Anterior cingulate cortex (tissue), 58 donors: Measurements from ENCODE around the gene ZNF212.

Experiments
- DNase-seq, 58 donors: peaks; one replicate each; lab custom pipeline; 2025; lab: John Stamatoyannopoulos, UW

ZNF212 gene

DNA sequence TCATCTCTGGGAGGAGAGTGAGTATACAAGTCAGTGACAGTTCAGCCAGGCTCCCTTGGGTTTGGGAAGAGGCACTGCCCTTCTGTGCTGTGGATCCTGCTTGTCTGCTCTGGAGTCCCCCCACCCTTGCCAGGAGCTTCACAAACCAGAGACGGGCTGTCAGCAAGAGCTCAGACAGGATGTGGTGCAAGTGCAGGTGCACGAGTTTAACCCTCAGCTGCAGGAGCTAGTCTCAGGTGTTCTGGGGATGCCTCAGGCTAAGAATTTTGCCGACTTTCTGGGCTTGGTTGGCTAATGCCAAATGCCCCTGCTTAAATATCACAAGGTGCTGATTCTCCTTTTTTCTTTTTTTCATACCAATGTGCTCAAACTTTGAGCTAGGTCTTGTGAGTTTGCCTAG is 44.9 kb downstream of the ZNF212 start:
- no peak for DNase-seq

DNA sequence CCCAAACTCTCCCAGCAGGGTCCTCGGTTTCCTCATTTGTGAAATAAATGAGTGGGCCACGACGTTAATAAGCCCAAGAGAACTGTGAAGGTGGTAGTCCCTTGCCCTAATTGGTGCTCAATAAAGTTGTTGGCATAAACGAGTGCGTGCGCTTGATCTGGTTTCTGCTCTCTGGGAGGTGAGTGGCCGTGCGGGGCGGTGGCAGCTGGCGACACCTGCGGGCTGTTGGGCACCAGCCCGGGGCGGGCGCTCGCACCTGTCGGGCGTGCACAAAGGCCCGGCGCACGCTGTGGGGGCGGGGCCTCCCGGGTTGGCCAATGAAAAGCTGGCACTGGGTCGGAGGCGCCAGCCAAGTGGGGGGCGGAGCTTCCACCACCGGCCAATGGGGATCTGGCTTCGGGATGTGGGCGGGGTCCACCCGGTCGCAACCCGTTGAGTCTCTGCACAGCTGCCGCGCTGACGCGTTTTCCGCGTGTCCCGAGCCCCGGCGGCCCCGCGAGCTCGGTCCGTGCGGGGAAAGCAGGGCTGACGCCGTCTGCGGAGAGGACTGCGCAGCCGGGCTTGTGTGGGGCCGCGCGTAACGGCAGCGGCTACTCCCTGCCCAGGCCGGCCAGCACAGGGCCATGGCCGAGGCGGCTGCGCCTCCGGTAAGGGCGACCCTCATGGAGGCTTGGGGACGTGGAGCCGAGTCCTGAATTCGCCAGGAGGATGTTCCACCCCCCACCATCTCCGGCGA is 45.6 kb downstream of the ZNF212 start:
- DNase-seq, result peak; percentile 53 to 97 (median 89)

DNA sequence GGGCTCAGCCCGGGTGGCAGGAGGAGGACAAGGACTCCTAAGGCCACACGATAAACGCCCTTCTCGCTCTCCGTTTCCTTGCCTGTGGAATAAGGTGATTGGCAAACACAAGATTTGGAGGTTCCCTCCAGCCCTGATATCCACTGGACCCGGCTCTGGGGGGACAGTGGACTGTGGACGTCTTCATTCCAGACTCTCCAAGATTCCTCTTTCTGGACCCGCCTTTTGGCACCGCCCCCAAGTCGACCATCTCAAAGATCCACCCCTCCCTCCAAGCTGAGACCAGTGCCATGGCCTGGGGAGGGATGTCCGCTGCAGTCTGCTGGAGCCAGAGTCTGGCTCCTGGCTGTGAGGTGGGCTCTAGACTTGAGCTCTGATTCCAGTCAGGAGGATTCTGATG is 46.2 kb downstream of the ZNF212 start:
- peak in 10 of 58 donors; percentile 9 to 48 (median 27) for DNase-seq

DNA sequence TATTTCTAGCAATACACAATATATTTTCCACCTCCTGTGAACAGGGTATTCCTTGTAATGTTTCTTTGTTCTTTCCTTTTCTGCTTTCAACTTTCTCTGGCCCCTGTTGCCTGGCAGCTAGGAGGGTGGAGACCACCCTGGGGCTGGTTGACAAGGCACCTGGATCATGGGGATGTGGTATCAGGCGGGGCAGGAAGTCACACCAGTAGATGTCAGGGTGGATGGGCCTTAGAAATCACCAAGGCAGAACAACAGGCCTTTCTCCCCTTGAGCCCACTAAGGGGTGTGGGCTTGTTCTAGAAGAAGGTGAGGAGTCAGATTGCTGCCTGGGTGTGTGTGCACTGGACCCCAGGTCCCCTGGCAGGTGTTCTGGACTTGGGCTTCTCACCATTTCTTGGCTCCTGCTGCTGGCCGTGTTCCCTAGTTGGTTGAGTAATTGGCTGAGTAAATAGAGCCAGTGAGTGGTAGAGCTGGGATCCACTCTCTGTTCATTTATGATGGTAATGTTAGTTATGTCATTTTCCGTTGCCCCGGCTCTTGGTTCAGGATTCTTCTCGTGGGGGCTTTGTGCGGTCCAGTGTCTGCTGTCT is 47.5 kb downstream of the ZNF212 start:
- DNase-seq, result no peak

DNA sequence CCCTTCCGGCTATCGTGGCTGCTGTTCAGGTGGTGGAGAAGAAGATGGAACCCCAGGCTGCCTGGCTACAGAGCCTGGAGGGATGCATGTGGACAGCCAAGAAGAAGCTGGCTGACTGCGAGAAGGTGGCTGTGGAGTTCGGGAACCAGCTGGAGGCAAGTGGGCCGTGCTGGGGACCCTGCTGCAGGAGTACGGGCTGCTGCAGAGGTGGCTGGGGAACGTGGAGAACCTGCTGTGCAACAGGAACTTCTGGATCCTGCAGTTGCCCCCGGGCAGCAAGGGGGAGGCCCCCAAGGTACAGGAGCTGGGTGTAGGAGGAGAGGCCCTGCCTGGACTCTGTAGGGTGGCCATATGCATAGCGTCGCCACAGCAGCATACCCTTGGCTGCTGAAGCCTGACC is 48.2 kb downstream of the ZNF212 start:
- DNase-seq, result no peak

DNA sequence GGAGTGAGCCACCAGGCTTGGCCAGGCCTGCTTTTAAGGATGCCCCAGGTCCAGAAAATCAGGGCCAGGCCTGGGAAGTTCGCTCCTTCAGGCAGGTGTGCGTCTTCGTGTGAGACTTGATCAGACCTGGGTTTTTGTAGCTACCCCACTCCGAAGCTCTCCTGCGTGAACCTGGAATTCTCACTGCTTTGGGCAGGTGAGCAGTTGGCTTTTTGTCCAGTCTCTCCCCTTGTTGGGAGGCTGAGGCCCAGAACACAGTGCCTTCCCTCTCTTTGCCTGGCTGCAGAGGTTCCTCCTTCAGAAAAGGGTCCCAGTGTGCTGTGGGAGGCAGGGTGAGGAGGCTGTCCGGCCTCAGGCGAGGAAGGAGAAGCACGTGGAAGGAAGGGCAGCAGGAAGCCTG is 49.8 kb downstream of the ZNF212 start:
- no peak for DNase-seq

DNA sequence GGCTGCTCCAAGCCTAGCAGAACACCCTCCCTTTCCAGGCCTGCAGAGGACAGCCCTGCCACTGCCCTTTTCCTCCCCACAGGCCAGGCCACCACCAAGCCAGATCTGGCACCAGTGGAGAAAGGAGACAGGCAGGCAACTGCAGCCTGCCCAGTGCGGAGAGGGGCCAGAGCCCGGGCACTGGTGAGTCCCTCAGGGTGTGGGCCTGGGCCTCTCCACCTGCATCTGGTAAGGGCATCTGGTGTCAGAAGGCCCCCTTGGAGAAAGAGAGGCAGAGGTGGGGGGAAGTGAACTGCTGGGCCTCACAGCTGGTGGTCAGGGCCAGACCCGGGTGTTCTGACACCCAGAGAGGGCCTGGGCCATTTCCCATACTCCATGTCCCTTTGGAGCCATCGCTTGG is 50.4 kb downstream of the ZNF212 start:
- DNase-seq, result no peak

DNA sequence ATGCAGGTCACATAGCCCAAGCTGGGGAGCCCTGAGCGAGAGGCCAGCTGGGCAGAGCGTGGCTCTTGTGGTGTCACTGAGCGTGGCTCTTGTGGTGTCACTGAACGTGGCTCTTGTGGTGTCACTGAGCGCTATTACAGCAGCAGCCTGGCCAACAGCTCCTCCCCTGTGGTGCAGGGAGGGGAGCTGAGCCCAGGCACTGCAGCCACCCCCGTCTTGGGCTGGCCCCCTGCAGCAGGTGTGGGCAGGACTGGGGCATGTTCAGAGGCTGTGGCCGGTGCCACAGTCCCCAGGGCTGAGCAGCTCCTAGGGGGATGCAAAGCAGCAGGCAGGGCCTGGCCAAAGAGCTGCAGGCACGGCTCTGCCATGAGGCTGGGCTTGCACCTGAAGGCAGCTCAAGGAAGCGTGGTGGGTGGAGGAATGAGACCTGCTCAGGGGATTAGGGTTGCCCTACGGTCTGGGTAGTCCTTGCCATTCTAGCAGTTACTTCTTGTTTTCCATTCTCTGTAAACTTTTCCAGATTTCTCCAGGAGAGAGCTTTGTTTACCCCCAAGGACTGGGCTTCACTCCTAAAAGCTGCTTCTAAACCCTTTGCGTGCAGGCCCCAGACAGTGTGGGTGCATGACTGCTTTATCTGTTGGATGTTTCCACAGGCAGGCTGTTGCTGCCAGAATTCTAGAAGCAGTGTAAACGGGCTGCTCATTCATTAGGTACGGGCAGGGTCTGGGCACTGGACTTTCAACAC is 51.8 kb downstream of the ZNF212 start:
- DNase-seq, result peak in 4 of 58 donors; percentile 1 to 5 (median 4)

DNA sequence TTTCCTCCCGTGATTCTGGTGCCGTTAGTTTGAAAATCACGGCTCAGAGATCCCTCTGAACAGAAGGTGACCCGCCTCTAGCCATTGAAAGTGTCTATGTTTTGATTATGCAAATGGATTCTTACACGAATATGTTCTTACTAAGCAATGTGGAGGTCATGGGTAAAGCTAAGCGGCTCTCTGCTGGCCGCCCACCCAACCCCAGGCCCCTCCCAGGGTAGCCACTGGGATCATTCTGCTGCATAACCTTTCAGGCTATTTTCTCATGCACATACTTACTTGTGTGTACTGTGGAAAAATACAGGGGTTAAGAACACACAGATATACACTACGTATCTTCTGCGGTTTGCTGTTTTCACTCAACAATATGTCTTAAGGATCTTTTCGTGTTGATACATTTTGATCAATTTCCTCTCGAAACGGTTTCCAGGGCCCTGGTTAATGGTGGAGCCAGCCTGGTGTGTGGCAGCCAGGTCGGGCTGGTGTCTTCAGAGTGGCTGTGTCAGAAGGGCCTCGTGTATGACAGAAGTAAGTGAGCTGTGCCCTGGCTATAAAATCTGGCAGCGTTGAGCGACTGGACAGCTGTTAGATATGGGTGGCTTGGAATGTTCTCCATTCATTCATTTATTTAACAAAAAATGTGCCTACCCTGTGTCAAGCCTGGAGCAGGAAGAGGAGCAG is 52.5 kb downstream of the ZNF212 start:
- no peak for DNase-seq

DNA sequence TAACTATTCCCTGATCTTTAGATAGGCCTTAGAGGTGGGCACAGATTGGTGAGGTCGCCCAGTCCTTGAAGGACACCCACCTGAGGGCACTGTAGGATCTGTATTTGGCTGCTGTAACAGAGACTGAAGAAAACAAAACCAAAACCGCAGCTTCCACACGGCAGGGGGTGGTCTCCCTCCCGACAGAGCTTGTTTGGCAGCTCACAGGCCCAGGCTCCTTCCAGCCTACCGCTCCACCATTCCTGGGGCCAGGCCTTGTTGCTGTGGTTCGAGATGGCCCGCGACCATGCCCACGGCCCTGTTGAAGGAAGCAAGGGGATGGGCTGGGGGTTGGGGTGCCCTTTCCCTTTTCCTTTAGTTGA is 53.0 kb downstream of the ZNF212 start:
- no peak for DNase-seq

DNA sequence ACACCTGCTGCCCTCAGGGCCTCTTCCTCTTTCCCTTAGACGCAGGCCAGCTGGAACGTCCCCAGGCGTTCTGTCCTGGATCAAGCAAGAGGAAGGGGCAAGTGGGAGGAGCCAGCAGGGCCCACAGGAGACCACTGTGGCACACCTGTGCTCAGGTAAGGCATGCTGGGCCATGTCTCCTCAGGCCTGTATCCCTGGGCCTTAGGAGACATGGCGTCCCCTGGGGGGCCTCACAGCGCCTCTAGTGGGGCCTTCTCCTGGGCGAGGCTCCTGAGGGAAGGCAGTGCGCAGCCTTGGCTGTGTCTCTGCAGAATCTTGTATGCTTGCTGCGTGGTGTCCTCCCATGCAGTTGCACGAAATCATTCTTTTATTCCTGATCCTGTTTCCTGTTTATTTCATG is 53.9 kb downstream of the ZNF212 start:
- DNase-seq, result no peak

DNA sequence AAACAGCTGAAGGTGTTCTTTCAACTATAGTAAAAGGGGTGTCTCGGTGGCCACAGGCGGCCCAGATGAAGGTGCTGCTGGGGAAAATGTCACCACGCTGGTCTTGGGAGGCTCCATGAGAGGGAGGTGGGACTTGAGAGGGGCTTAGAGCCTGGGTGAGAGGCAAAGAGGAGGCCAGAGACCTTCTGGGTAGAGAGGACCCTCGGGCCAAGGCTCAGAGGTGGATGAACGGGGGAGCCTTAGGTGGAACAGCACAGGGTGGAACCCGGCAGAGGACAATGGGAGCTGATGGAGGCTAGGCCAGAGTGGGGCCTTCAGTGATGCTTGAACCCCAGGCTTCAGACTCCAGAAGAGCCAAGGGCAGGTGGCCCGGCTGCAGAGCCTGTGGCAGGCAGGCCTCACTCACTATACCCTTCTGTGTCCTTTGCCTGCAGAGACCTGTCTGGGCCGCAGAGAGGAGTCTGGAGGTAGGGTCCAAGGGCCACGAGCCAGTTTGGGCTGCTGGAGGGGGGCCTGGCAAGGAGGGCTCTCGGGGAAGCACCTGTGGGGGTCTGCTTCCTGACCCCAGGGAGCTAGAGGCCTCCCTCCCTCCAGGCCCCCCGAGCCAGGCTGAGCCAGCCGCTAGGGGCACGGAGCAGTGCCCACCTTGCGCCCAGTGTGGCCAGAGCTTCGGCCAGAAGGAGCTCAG is 54.6 kb downstream of the ZNF212 start:
- no peak for DNase-seq

DNA sequence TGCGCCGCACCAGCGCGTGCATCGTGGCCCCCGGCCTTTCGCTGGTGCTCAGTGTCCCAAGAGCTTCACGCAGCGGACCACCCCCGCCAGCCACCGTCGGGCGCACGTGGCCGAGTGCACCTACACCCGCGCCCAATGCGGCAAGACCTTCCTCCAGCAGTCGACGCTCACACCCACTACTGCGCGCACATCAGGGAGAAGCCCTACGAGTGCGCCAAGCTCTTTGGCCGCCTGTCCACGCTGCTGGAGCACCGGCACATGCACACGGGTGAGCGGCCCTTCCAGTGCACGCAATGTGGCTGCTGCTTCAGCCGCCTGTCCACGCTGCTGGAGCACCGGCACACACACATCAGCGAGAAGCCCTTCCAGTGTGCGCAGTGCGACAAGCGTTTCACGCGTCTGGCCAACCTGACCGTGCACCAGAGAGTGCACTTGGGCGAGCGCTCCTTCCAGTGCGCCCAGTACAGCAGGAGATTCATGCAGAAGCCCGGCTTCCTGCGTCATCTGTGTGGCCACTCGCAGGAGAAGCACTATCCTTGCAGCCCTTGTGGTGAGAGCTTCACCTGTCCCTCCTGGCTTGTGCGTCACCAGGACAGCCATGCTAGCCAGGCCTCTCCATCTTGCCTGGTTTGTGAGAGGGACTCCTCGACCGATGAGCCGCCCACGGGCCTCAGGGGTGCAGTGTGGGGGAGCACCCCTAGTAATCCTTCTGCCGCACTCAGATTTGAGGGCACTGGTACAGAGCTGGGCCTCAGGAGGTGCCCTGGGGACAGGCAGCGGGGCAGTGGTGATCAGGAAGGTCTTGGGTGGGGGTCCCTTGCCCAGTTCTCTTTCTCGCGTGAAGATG is 55.4 kb downstream of the ZNF212 start:
- DNase-seq, result no peak

DNA sequence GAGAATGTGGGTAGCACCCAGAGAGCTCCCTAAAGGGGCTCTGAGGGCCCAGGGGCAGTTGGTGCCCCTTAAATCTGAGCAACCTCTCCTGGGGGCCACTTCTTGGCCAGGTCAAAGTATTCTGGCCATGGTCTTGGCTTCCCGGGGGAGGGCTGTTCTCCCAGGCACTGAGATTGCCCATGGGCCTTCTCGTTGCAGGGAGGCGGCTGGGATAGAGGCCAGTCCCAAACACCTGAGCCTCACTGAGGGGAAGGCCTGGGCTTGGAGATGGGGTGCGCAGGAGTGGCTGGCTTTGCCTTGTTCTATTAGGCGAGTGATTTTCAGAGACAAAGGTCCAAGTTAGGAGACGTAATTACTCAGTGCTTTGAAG is 56.0 kb downstream of the ZNF212 start:
- DNase-seq, result no peak

DNA sequence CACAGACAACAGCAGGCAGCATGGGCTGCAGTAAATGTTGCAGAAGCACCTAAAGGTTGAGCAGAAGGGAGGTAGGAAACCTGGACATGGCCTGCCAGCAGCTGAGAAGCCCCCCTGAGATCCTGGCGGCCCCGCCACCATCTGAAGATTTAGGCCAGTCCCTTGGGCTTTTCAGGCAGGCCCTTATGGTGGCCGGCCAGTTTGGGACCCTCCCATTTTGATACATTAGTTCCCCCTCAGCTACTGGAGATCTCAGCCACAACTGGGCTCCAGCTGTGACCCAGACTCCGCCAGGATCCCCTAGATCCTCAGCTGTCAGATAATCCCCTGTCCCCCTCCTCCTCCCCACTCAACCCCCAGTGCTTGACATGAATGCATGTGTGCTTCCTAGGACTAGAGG is 56.9 kb downstream of the ZNF212 start:
- no peak for DNase-seq

DNA sequence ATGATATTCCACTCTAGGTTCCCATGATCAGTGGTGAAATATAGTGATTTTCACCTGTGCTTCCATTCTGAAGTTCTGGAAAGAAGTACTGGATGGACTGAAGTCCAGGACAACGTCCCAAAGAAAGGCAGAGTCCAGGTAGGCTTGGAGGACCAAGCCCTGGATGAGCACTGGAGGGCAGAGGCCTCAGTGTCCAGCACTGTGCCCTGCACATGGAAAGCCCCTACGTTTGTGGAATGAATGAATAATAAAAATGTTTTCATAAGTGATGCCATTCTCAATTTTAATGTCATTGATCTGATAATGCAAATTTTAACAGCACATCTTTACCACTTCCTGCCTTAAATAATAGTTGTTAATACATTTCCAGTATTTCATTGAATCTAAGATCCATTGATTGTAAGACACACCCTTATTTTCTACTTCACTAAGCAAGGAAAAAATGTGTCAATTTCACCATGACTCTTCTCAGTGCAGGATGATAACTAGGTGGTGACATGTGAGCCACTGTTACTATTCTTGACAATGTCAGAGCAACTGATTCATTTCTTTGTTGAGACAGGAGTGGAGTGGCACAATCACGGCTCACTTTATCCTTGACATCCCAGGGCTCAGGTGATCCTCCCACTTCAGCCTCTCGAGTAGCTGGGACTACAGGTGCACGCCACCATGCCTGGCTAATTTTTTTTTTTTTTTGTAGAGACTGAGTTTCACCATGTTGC is 57.7 kb downstream of the ZNF212 start:
- no peak for DNase-seq

DNA sequence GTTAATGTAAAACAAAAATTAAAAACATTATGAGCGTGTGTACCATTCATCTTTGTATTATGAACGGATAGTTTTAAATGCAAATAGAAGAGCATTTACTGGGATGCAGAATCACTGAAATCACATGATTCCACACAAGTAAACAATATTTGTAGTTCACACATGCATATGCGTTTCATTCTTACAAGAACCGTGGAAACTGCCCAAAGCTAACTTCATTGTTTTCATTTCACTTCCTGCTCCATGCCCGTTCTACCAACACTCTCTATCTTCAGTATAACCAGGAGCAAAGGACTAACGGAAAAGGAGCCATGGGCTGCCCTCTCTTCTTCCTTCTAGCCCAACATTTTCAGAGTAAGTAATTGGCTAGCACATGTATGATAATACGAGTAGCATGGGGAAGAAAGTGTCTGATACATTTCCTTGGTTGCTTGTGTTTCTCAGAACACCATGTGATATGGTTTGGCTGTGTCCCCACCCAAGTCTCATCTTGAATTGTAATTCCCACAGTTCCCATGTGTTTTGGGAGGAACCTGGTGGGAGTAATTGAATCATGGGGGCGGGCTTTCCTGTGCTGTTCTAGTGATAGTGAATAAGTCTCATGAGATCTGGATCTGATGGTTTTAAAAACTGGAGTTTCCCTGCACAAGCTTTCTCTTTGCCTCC is 61.3 kb downstream of the ZNF212 start:
- no peak for DNase-seq

DNA sequence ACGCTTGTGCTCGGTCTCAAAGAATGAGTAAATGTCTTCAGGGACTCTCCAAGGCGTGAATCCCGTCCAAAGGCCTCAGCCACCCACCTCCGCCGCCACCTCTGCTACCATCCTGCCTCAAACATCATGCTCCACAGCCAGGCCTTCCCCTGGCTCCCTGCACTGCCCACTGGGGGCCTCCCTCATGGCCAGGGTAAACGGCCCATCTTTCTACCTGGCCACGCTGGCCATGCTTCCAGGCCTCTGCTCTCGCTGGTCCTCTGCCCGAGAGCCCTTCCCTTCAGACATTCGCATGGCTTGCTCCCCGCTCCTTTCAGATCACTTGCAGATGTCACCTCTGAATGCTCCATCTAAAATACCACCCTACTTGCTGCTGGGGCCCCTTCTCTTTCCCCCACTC is 62.8 kb downstream of the ZNF212 start:
- DNase-seq, result no peak

DNA sequence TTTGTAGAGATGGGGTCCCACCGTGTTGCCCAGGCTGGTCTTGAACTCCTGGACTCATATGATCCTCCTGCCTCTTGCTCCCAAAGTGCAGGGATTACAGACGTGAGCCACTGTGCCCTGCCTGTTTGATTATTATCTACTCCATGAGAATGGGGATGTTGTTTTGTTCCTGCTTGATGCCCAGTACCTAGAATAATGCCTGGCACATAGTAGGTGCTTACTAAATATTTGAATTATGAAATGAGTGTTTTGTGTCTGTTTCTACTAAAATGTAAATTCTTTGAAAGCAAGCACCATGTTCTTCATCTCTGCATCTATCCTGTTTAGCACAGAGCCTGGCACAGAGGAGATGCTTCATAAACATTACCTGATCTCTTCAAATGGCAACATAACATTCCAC is 63.4 kb downstream of the ZNF212 start:
- DNase-seq, result no peak
